Hepatocyte (in vitro differentiated cells): Measurements from ENCODE around the gene CCNG1.

ENCODE experiments used
- EZH2phosphoT487 ChIP-seq: fragments of 200-600 bp; sonication (generic); IDR thresholded peaks from one replicate; pipeline ENCODE4 v1.6.1; 2018; ENCODE audit warnings: antibody characterized with exemption, mild to moderate bottlenecking, low read depth, moderate library complexity; ENCODE audit not compliant: unreplicated experiment, severe bottlenecking
- TF ChIP-seq, protein P1 (sequence below): fragments of 200-600 bp; sonication (generic); IDR thresholded peaks from 2 replicates; pipeline ENCODE4 v1.5.1; 2016; ENCODE audit warnings: antibody characterized with exemption, mild to moderate bottlenecking; ENCODE audit not compliant: poor library complexity

DNA sequence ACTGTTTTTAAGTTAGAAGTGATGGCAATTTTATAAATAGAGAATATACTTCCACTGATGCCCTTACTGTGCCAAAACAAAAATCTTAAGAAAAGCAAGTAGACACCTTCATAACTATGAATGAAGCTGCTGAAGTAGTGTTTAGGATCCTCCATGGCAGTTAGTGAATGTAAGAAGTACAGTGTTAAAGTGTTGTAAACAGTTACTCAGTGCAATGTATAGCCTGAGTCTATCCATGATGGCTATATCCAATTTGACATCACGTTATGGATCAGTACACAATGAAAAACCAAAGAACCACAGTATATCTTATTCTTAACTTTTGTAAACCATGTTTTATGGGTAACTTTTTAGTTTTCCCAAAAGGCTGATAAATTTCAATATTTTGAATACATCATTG lies 7.1 kb downstream of the CCNG1 start:
- TF ChIP-seq, protein P1, sequence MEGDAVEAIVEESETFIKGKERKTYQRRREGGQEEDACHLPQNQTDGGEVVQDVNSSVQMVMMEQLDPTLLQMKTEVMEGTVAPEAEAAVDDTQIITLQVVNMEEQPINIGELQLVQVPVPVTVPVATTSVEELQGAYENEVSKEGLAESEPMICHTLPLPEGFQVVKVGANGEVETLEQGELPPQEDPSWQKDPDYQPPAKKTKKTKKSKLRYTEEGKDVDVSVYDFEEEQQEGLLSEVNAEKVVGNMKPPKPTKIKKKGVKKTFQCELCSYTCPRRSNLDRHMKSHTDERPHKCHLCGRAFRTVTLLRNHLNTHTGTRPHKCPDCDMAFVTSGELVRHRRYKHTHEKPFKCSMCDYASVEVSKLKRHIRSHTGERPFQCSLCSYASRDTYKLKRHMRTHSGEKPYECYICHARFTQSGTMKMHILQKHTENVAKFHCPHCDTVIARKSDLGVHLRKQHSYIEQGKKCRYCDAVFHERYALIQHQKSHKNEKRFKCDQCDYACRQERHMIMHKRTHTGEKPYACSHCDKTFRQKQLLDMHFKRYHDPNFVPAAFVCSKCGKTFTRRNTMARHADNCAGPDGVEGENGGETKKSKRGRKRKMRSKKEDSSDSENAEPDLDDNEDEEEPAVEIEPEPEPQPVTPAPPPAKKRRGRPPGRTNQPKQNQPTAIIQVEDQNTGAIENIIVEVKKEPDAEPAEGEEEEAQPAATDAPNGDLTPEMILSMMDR = no peak
- TF ChIP-seq EZH2phosphoT487 = no peak
